ENCODE measurements around the gene SNRNP40. TPM values are rescaled to one million over a fixed set of nuclear protein-coding genes. Genes with fewer than 3 reads are reported as not detected.

Gene SNRNP40
- total and polyA plus RNA-seq, 2 donors (not counting 1 experiment from before 2014, with no cell fraction given), result 31.7 to 65.6 TPM

GRCh38 chr1:31335007-31335406, 38.4 kb upstream of the SNRNP40 start:
- H3K4me1 Mint-ChIP-seq, result peaks cover 9% of the 10 kb centered on the region
- no peak overlapping the region for H3K27ac Mint-ChIP-seq
- no peak overlapping the region for H3K4me3 Mint-ChIP-seq
- Histone ChIP-seq H4K20me1 (ENCODE audit: control insufficient read depth, insufficient read depth, low read length, poor library complexity, severe bottlenecking) (no peaks in the 10 kb centered on the region), H3K9ac (ENCODE audit: low read length) (no peak overlapping the region), H3K9me3 (ENCODE audit: control extremely low read depth in 1 of 3, control insufficient read depth in 2 of 3, insufficient read depth in 1 of 3, low read length in 2 of 3) (no peaks in the 10 kb centered on the region), H3K27ac (ENCODE audit: low read length in 2 of 2) (no peak overlapping the region), H3K4me1 (ENCODE audit: control insufficient read depth in 2 of 2, insufficient read depth in 2 of 2, low read length in 2 of 2) (peaks cover 0 to 2% of the 10 kb centered on the region in 2 donors), H3K36me3 (replicated peaks in 1 of 2; ENCODE audit: control extremely low read depth in 1 of 2, control insufficient read depth in 1 of 2, extremely low read depth in 1 of 2, insufficient read depth in 2 of 2, low read length in 1 of 2) (peaks cover 1 to 9% of the 10 kb centered on the region in 2 experiments), H3K79me2 (ENCODE audit: control insufficient read depth, insufficient read depth, low read length) (no peaks in the 10 kb centered on the region), H3K4me2 (replicated peaks; ENCODE audit: low read depth, low read length, poor library complexity, severe bottlenecking) (no peak overlapping the region), H3K27me3 (replicated peaks in 1 of 4; ENCODE audit: control extremely low read depth in 1 of 4, control insufficient read depth in 3 of 4, insufficient read depth in 4 of 4, low read length in 3 of 4) (no peaks in the 10 kb centered on the region), H3K4me3 (ENCODE audit: control extremely low read depth in 1 of 5, extremely low read depth in 1 of 5, insufficient read depth in 1 of 5, low read depth in 2 of 5, low read length in 4 of 5) (no peak overlapping the region), H2AFZ (ENCODE audit: insufficient read depth, low read depth, low read length, poor library complexity, severe bottlenecking) (no peak overlapping the region)
- no peak for TF ChIP-seq EZH2 (IDR thresholded peaks at IDR 0.05; ENCODE audit: borderline replicate concordance, insufficient read depth, low read depth, low read length, poor library complexity, severe bottlenecking)
- peak; percentile 32 for TF ChIP-seq CTCF (IDR thresholded peaks at IDR 0.05)
- ChIA-PET POLR2A (no interaction called here), CTCF (no interaction called here)
- intact Hi-C loops (cut with micrococcal nuclease), result loop anchor here (10.0 kb wide), 1 partner anchor 150 kb away; no protein-coding TSS in a partner anchor
- H3K27me3 Mint-ChIP-seq, result no peaks in the 10 kb centered on the region
- DNase-seq (peak; percentile 12), ATAC-seq (ENCODE audit: low read depth) (no peak)
- no peaks in the 10 kb centered on the region for H3K9me3 Mint-ChIP-seq (ENCODE audit: insufficient read depth)

- WGBS (ENCODE audit: insufficient coverage), result 100% methylated on average over 1 of the region's 3 CpGs
- H3K4me1 ChIP-seq (ENCODE audit: control insufficient read depth in 2 of 2, insufficient read depth in 2 of 2, low read length in 2 of 2), result no peaks in the 10 kb centered on the region
- no peaks in the 10 kb centered on the region for H3K9me3 ChIP-seq (ENCODE audit: control extremely low read depth in 1 of 3, control insufficient read depth in 2 of 3, insufficient read depth in 1 of 3, low read length in 2 of 3)
- H3K4me3 ChIP-seq (ENCODE audit: control extremely low read depth in 1 of 5, extremely low read depth in 1 of 5, insufficient read depth in 1 of 5, low read depth in 2 of 5, low read length in 4 of 5), result no peak overlapping the region
- Mint-ChIP-seq H3K9me3 (ENCODE audit: insufficient read depth) (no peaks in the 10 kb centered on the region), H3K27me3 (no peaks in the 10 kb centered on the region), H3K27ac (no peak overlapping the region), H3K4me3 (no peak overlapping the region), H3K4me1 (no peaks in the 10 kb centered on the region)
- ChIA-PET CTCF (no interaction called here), POLR2A (no interaction called here)
- no peaks in the 10 kb centered on the region for H4K20me1 ChIP-seq (ENCODE audit: control insufficient read depth, insufficient read depth, low read length, poor library complexity, severe bottlenecking)
- no peaks in the 10 kb centered on the region for H3K79me2 ChIP-seq (ENCODE audit: control insufficient read depth, insufficient read depth, low read length)
- intact Hi-C loops (cut with micrococcal nuclease), result no loop called here
- no peak overlapping the region for H3K27ac ChIP-seq (ENCODE audit: low read length in 2 of 2)
- H3K4me2 ChIP-seq (replicated peaks; ENCODE audit: low read depth, low read length, poor library complexity, severe bottlenecking), result no peak overlapping the region
- peaks cover 0 to 17% of the 10 kb centered on the region in 2 experiments for H3K36me3 ChIP-seq (replicated peaks in 1 of 2; ENCODE audit: control extremely low read depth in 1 of 2, control insufficient read depth in 1 of 2, extremely low read depth in 1 of 2, insufficient read depth in 2 of 2, low read length in 1 of 2)
- DNase-seq, result no peak
- TF ChIP-seq EZH2 (IDR thresholded peaks at IDR 0.05; ENCODE audit: borderline replicate concordance, insufficient read depth, low read depth, low read length, poor library complexity, severe bottlenecking), result no peak
- TF ChIP-seq CTCF (IDR thresholded peaks at IDR 0.05), result no peak
- no peaks in the 10 kb centered on the region for H3K27me3 ChIP-seq (replicated peaks in 1 of 4; ENCODE audit: control extremely low read depth in 1 of 4, control insufficient read depth in 3 of 4, insufficient read depth in 4 of 4, low read length in 3 of 4)
- H2AFZ ChIP-seq (ENCODE audit: insufficient read depth, low read depth, low read length, poor library complexity, severe bottlenecking), result no peak overlapping the region
- no peak overlapping the region for H3K9ac ChIP-seq (ENCODE audit: low read length)
- ATAC-seq (ENCODE audit: low read depth), result no peak
Observed at GRCh38 chr1:31327381-31327780, 30.8 kb upstream of the SNRNP40 start.

Measured in B cell (primary cell).